Loucy (cell line): ENCODE results near the gene AGBL1.

Experiments
- H2AFZ ChIP-seq: fragments of 200-600 bp; sonication (generic); 2 replicates; pipeline ENCODE4 v1.6.0; 2016; ENCODE audit warnings: antibody characterized with exemption, mild to moderate bottlenecking, low read length, moderate library complexity
- H3F3A ChIP-seq: fragments of 200-600 bp; 2 replicates; pipeline ENCODE4 v1.6.0; 2016; ENCODE audit warnings: antibody characterized with exemption, low read depth, mild to moderate bottlenecking
- H3K27me3 ChIP-seq: fragments of 200-600 bp; sonication (generic); 2 replicates; pipeline ENCODE4 v1.6.1; 2014; ENCODE audit warnings: low read length, mild to moderate bottlenecking; ENCODE audit not compliant: insufficient read depth, poor library complexity, severe bottlenecking
- H3K36me3 ChIP-seq: fragments of 200-600 bp; sonication (generic); 2 replicates; pipeline ENCODE4 v1.6.1; 2016; ENCODE audit warnings: low read length; ENCODE audit not compliant: insufficient read depth
- H3K4me1 ChIP-seq: fragments of 200-600 bp; sonication (generic); 2 replicates; pipeline ENCODE4 v1.5.1; 2014; ENCODE audit warnings: low read length, mild to moderate bottlenecking; ENCODE audit not compliant: insufficient read depth, poor library complexity, severe bottlenecking
- H3K4me2 ChIP-seq: fragments of 200-600 bp; sonication (generic); 2 replicates; pipeline ENCODE4 v1.6.0; 2014; ENCODE audit warnings: antibody characterized with exemption, low read length, low read depth, mild to moderate bottlenecking; ENCODE audit not compliant: poor library complexity, severe bottlenecking
- H3K4me3 ChIP-seq: fragments of 200-600 bp; sonication (generic); 2 replicates; pipeline ENCODE4 v1.5.1; 2014; ENCODE audit warnings: low read length, mild to moderate bottlenecking, mixed read lengths; ENCODE audit not compliant: poor library complexity, severe bottlenecking
- H3K79me2 ChIP-seq: fragments of 200-600 bp; sonication (generic); 2 replicates; pipeline ENCODE4 v1.6.1; 2014; ENCODE audit warnings: low read length; ENCODE audit not compliant: insufficient read depth
- H3K9ac ChIP-seq: fragments of 200-600 bp; sonication (generic); 2 replicates; pipeline ENCODE4 v1.6.0; 2014; ENCODE audit warnings: mild to moderate bottlenecking, low read depth, low read length, moderate library complexity; ENCODE audit not compliant: poor library complexity, severe bottlenecking
- H3K9me2 ChIP-seq: fragments of 200-600 bp; sonication (generic); replicated peaks from 2 replicates; pipeline ENCODE4 v1.6.1; 2016; ENCODE audit warnings: low read depth, low read length, mixed read lengths
- H3K9me3 ChIP-seq: fragments of 200-600 bp; sonication (generic); 2 replicates; pipeline ENCODE4 v1.6.1; 2014; ENCODE audit warnings: mild to moderate bottlenecking, antibody characterized with exemption, low read length, low read depth; ENCODE audit not compliant: insufficient read depth
- H4K20me1 ChIP-seq: fragments of 200-600 bp; sonication (generic); 2 replicates; pipeline ENCODE4 v1.6.0; 2014; ENCODE audit warnings: antibody characterized with exemption, low read length, mild to moderate bottlenecking; ENCODE audit not compliant: insufficient read depth, poor library complexity, severe bottlenecking
- EZH2phosphoT487 ChIP-seq: fragments of 200-600 bp; IDR thresholded peaks from 2 replicates; pipeline ENCODE4 v1.6.1; 2018; ENCODE audit warnings: antibody characterized with exemption, mild to moderate bottlenecking, moderate library complexity, borderline replicate concordance
- TF ChIP-seq, protein P1 (sequence below): fragments of 200-600 bp; sonication (generic); conservative IDR thresholded peaks from 2 replicates; pipeline ENCODE4 v1.5.1; 2014; ENCODE audit warnings: mild to moderate bottlenecking, antibody characterized with exemption, low read length

Gene AGBL1

DNA sequence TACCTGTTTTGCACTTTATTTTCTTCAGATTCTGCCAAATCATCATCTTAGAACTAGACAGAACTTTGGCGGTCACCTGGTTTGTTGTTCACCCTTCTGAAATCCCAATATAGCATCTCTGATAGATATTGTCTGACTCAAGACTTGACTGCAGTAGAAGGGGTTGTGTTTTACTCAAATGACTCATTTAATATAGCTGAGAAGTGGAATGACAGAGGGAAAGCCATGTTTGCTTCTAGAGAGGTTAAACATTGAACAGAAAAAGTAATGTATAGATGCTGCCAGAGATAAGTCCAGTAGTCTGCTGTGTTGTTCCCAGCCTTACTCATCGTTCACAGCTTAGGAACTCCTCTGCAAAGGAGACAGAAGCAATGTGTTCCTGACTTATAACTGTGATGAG is 402.0 kb downstream of the AGBL1 start:
- no peak overlapping the region for H3K4me2 ChIP-seq

DNA sequence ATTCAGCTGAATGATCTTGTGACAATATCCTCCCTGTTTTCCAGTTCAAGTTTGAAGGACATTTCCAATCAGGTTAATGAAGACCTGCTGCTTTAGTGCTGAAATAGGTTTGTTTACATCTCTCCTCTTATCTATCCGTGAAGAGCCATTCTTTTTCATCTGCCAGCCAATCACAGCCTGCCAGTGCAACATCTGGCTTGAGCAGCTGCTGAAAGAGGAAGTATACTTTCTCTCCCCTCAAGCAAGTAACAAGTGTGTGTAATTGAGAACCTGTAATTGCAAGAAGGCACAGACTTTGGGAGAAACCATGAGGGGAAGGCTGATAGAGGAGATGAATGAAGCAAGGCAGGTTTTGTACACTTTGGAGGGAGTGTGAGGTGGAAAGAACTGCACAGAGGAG is 404.3 kb downstream of the AGBL1 start:
- H3K4me2 ChIP-seq: no peak overlapping the region
- no peaks in the 10 kb centered on the region; the same call in 1 of the 2 replicates for H3K9me3 ChIP-seq
- no peaks in the 10 kb centered on the region for H3K27me3 ChIP-seq
- H3K4me1 ChIP-seq: no peaks in the 10 kb centered on the region
- H3K9me2 ChIP-seq: no peaks in the 10 kb centered on the region
- TF ChIP-seq EZH2phosphoT487: no peak
- TF ChIP-seq, protein P1, sequence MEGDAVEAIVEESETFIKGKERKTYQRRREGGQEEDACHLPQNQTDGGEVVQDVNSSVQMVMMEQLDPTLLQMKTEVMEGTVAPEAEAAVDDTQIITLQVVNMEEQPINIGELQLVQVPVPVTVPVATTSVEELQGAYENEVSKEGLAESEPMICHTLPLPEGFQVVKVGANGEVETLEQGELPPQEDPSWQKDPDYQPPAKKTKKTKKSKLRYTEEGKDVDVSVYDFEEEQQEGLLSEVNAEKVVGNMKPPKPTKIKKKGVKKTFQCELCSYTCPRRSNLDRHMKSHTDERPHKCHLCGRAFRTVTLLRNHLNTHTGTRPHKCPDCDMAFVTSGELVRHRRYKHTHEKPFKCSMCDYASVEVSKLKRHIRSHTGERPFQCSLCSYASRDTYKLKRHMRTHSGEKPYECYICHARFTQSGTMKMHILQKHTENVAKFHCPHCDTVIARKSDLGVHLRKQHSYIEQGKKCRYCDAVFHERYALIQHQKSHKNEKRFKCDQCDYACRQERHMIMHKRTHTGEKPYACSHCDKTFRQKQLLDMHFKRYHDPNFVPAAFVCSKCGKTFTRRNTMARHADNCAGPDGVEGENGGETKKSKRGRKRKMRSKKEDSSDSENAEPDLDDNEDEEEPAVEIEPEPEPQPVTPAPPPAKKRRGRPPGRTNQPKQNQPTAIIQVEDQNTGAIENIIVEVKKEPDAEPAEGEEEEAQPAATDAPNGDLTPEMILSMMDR: no peak
- H3K4me3 ChIP-seq: no peak overlapping the region
- H4K20me1 ChIP-seq: no peaks in the 10 kb centered on the region
- H3K36me3 ChIP-seq: no peaks in the 10 kb centered on the region
- no peak overlapping the region for H3K9ac ChIP-seq
- H3F3A ChIP-seq: no peaks in the 10 kb centered on the region
- H2AFZ ChIP-seq: no peak overlapping the region
- no peaks in the 10 kb centered on the region for H3K79me2 ChIP-seq

More for the DNA sequence above, 402.0 kb downstream of the AGBL1 start:
- TF ChIP-seq, protein P1: no peak
- no peak for TF ChIP-seq EZH2phosphoT487
- no peaks in the 10 kb centered on the region for H3K4me1 ChIP-seq
- no peaks in the 10 kb centered on the region for H3K36me3 ChIP-seq
- H3K4me3 ChIP-seq: no peak overlapping the region
- no peaks in the 10 kb centered on the region for H3F3A ChIP-seq
- H3K9ac ChIP-seq: no peak overlapping the region
- H4K20me1 ChIP-seq: no peaks in the 10 kb centered on the region
- H3K79me2 ChIP-seq: no peaks in the 10 kb centered on the region
- no peaks in the 10 kb centered on the region for H3K27me3 ChIP-seq
- no peaks in the 10 kb centered on the region for H3K9me3 ChIP-seq
- no peaks in the 10 kb centered on the region for H3K9me2 ChIP-seq
- no peak overlapping the region for H2AFZ ChIP-seq

DNA sequence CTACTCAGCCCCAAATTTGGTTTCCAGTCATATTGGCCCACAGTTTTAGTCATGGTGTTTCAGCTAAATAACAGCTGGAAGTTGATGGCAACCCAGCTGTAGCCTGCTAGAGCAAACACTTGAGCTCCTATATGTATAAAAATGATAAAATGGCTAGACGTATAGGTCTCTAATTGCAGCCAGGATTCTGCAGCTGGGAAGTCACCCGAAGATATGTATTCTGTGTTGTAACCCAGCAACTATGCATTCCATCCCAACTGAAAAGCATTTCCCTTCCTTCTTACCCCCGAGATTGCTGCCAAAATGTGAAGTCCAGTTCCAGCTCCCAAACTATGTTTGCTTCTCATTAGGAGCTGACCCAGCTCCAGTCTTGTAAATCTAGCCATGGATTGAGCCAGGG is 408.4 kb downstream of the AGBL1 start:
- Histone ChIP-seq H3K9ac (no peak overlapping the region), H3K4me2 (no peak overlapping the region), H3K27me3 (no peaks in the 10 kb centered on the region), H3F3A (no peaks in the 10 kb centered on the region), H3K36me3 (no peaks in the 10 kb centered on the region), H3K9me2 (no peaks in the 10 kb centered on the region), H3K9me3 (no peaks in the 10 kb centered on the region; the same call in 1 of the 2 replicates), H4K20me1 (no peaks in the 10 kb centered on the region), H3K4me1 (no peaks in the 10 kb centered on the region), H3K79me2 (no peaks in the 10 kb centered on the region), H3K4me3 (no peak overlapping the region), H2AFZ (no peak overlapping the region)
- TF ChIP-seq, protein P1: no peak
- TF ChIP-seq EZH2phosphoT487: no peak
